Measurements from ENCODE around the gene SLC22A24. TPM values are rescaled to one million over a fixed set of nuclear protein-coding genes. Genes with fewer than 3 reads are reported as not detected.
"Not testable (repeated sequence)": the region's sequence is repeated elsewhere in the genome, so short reads cannot be mapped to it uniquely, and the experiment has no call there.

Gene SLC22A24
- total and polyA plus RNA-seq, 5 donors: not detected

DNA sequence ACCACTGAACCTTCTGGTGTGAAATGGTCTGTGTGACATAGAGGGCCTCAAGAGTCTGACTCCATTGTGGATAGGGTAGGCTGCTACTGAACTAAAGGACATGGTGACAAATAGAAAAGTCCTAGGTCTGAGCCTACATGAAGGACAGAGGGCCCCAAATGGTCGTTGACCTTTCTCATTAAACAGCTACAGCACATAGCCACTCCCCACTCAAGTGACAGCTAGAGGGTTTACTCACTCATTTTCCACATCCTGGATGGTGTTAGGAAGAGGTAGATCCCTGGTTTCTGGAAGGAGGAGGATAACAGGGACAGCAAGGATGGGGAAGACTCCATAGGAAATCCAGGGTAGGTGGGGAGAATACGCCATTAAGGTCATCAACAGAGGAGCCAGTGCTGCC lies 63.3 kb downstream of the SLC22A24 start:
- no peak for ATAC-seq
- no peak for DNase-seq
- Histone ChIP-seq H3K4me3 (ENCODE audit: low read length) (no peak overlapping the region), H3K9me3 (ENCODE audit: control insufficient read depth, low read length) (no peaks in the 10 kb centered on the region), H3K27me3 (ENCODE audit: control insufficient read depth, insufficient read depth) (no peaks in the 10 kb centered on the region), H3K27ac (ENCODE audit: low read length) (no peak overlapping the region), H3K4me1 (ENCODE audit: control insufficient read depth, insufficient read depth, low read length) (no peaks in the 10 kb centered on the region)
- WGBS: 68% methylated on average over 2 of the region's 2 CpGs
- intact Hi-C loops (cut with DNase I): no loop called here

DNA sequence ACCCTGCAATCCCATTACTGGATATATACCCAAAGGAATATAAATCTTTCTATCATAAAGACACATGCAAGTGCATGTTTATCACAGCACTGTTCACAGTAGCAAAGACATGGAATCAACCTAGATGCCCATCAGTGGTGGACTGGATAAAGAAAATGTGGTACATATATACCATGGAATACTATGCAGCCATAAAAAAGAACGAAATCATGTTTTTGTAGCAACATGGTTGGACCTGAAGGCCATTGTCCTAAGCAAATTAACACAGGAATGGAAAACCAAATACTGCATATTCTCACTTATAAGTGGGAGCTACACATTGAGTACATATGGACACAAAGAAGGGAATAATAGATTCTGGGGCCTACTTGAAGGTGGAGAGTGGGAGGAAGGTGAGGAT lies 97.8 kb downstream of the SLC22A24 start:
- H3K4me3 ChIP-seq (ENCODE audit: low read length); ATAC-seq; H3K4me1 ChIP-seq (ENCODE audit: control insufficient read depth, insufficient read depth, low read length); intact Hi-C loops (cut with DNase I); H3K27ac ChIP-seq (ENCODE audit: low read length); H3K27me3 ChIP-seq (ENCODE audit: control insufficient read depth, insufficient read depth); H3K9me3 ChIP-seq (ENCODE audit: control insufficient read depth, low read length); DNase-seq: not testable (repeated sequence)
- 61% methylated on average over 1 of the region's 1 CpG for whole genome bisulfite sequencing

DNA sequence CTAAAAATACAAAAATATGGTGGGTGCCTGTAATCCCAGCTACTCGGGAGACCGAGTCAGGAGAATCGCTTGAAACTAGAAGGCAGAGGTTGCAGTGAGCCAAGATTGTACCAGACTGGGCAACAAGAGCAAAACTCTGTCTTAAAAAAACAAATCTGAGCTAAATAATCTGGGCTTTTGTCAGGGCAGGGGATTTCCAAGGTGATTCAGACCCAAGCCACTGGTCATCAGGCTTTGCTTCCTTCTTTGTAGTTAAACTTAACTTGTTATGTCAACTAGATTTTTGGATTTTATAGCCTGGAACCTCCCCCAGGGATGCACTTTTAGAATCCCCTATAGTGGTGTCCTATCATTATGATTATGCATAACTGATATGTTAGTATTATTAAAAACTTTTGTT lies 101.4 kb downstream of the SLC22A24 start:
- Histone ChIP-seq H3K9me3 (ENCODE audit: control insufficient read depth, low read length) (no peaks in the 10 kb centered on the region), H3K4me3 (ENCODE audit: low read length) (no peak overlapping the region), H3K4me1 (ENCODE audit: control insufficient read depth, insufficient read depth, low read length) (no peaks in the 10 kb centered on the region), H3K27me3 (ENCODE audit: control insufficient read depth, insufficient read depth) (no peaks in the 10 kb centered on the region), H3K27ac (ENCODE audit: low read length) (no peak overlapping the region)
- 89% methylated on average over 3 of the region's 3 CpGs for WGBS
- DNase-seq: no peak
- ATAC-seq: no peak
- intact Hi-C loops (cut with DNase I): no loop called here

DNA sequence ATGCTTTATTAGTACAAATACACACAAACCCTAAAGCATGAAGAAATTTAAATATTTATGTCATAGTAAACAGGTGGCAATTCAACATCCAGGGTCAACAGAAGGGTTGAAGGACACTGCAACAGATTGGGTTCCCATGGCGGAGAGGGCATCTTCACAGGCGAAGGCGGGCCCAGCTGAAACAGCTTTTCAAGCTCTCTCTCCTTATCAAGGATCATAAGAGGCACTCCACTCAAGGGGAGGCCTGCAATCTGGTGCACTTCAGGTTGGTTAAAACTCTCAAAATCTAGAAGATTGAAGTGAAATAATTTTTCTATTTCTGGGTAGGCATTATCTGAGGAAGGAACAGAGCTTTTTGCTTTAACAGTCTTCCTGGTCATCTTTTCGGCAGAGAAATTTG lies 111.6 kb downstream of the SLC22A24 start:
- no peak for ATAC-seq
- H3K4me1 ChIP-seq (ENCODE audit: control insufficient read depth, insufficient read depth, low read length): peaks cover 2% of the 10 kb centered on the region
- no peaks in the 10 kb centered on the region for H3K27me3 ChIP-seq (ENCODE audit: control insufficient read depth, insufficient read depth)
- H3K9me3 ChIP-seq (ENCODE audit: control insufficient read depth, low read length): no peaks in the 10 kb centered on the region
- H3K4me3 ChIP-seq (ENCODE audit: low read length): no peak overlapping the region
- no peak overlapping the region for H3K27ac ChIP-seq (ENCODE audit: low read length)
- intact Hi-C loops (cut with DNase I): loop anchor here in 1 of 4 donors (10.0 kb wide), 1 partner anchor 182 kb away; no protein-coding TSS in a partner anchor
- DNase-seq: no peak
- WGBS: 88% methylated on average over 4 of the region's 4 CpGs

Other genes with a start within 250 kb of the SLC22A24 start
- gene CHRM1, start 222.9 kb downstream of the SLC22A24 start, total RNA-seq: under 1 TPM in 2 of 4 donors, not detected in 2; 0.09 to 0.24 TPM
- gene CHRM1, start 222.9 kb downstream of the SLC22A24 start, polyA plus RNA-seq: 0.07 TPM
- gene SLC22A6, start 159.3 kb downstream of the SLC22A24 start, total RNA-seq: not detected
- gene SLC22A6, start 159.3 kb downstream of the SLC22A24 start, polyA plus RNA-seq: not detected
- gene SLC22A8, start 128.4 kb downstream of the SLC22A24 start, total RNA-seq: not detected
- not detected for gene SLC22A8, start 128.4 kb downstream of the SLC22A24 start, polyA plus RNA-seq
- gene SLC22A25, start 99.4 kb upstream of the SLC22A24 start, total RNA-seq: not detected
- not detected for gene SLC22A25, start 99.4 kb upstream of the SLC22A24 start, polyA plus RNA-seq
- not detected for gene SLC22A9, start 225.6 kb upstream of the SLC22A24 start, total RNA-seq
- not detected for gene SLC22A9, start 225.6 kb upstream of the SLC22A24 start, polyA plus RNA-seq

All from right cardiac atrium (tissue), 5 donors.